GM23248 (cell line): Measurements from ENCODE around the gene TMEM59L.

ENCODE experiments used
- EZH2 ChIP-seq: fragments of 200-600 bp; sonication (generic); IDR thresholded peaks from 2 replicates; pipeline ENCODE4 v1.6.1; 2018; ENCODE audit warnings: antibody characterized with exemption, mild to moderate bottlenecking; ENCODE audit not compliant: insufficient read depth, poor library complexity, severe bottlenecking
- EZH2phosphoT487 ChIP-seq: fragments of 200-600 bp; sonication (generic); IDR thresholded peaks from 2 replicates; pipeline ENCODE4 v1.6.1; 2018; ENCODE audit warnings: antibody characterized with exemption, moderate library complexity, mild to moderate bottlenecking, low read depth; ENCODE audit not compliant: insufficient read depth

DNA sequence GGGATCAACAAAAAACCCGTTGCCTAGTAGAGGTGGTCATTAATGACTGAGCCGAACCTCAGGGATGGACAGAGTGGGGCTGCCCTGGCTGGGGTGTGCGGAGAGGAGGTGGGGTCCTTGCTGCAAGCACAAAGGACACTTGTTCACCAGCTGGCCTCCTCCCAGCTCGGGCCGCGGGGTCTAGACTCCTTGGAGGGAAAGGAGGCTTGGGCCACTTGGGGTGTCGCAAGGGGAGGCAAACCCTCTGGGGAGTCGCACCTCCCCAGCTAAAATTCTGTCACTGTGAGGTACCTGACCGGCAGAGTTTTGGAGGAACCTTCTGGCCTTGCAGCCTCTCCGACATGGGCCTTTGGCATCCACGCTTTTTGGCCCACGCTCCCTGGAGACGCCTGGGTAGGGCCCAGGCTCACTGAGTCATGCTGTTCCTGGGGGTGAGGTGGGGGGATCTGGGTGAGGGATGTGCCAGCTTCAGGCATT, 32.4 kb downstream of the TMEM59L start:
- no peak for TF ChIP-seq EZH2
- TF ChIP-seq EZH2phosphoT487, result no peak
